ACC112 (cell line): ENCODE results near the gene MAN1B1.

Experiments
- H2AFZ ChIP-seq: fragments of 200-600 bp; sonication (generic); one replicate; pipeline ENCODE4 v1.6.0; 2017; ENCODE audit warnings: antibody characterized with exemption, low read length; ENCODE audit not compliant: unreplicated experiment
- H3K27ac ChIP-seq: fragments of 200-600 bp; sonication (generic); 2 replicates; pipeline ENCODE4 v1.5.1; 2014; ENCODE audit warnings: low read depth, mild to moderate bottlenecking, antibody characterized with exemption, low read length, moderate library complexity
- H3K27me3 ChIP-seq: fragments of 200-600 bp; sonication (generic); 2 replicates; pipeline ENCODE4 v1.6.1; 2014; ENCODE audit warnings: mild to moderate bottlenecking, antibody characterized with exemption, low read length, moderate library complexity, mixed read lengths; ENCODE audit not compliant: insufficient read depth
- H3K36me3 ChIP-seq: fragments of 200-600 bp; sonication (generic); 2 replicates; pipeline ENCODE4 v1.6.1; 2016; ENCODE audit warnings: mild to moderate bottlenecking, antibody characterized with exemption, low read length, moderate library complexity, mixed read lengths; ENCODE audit not compliant: insufficient read depth
- H3K4me1 ChIP-seq: fragments of 200-600 bp; sonication (generic); one replicate; pipeline ENCODE4 v1.6.1; 2016; ENCODE audit warnings: low read length, mixed read lengths; ENCODE audit not compliant: insufficient read depth, unreplicated experiment, control insufficient read depth
- H3K4me3 ChIP-seq: fragments of 200-600 bp; sonication (generic); 2 replicates; pipeline ENCODE4 v1.5.1; 2014; ENCODE audit warnings: mild to moderate bottlenecking, low read depth, low read length
- H3K79me2 ChIP-seq: fragments of 200-600 bp; sonication (generic); one replicate; pipeline ENCODE4 v1.6.0; 2016; ENCODE audit warnings: low read length; ENCODE audit not compliant: control insufficient read depth, unreplicated experiment, insufficient read depth

MAN1B1 gene

DNA sequence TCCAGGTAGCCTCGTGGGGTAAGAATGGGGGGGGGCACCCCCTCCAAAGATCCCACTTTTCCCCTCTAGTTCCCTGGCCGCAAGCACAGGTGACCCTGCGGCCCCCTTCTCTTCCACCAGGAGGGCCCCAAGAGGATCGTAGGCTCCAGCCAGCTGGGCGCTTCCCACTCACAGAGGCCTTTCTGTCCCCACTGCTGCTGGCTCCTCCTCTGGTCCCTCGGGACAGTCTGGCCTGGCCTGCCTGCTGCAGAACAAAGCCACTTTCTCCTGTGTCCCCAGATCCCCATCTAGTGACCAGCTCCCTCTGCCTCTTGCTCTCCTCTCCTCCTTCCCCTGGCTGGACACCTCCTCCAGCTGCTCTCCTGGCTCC, 15.9 kb upstream of the MAN1B1 start:
- H3K27ac ChIP-seq = no peak overlapping the region
- H3K27me3 ChIP-seq = no peaks in the 10 kb centered on the region
- no peaks in the 10 kb centered on the region for H3K36me3 ChIP-seq
- peak overlapping the region; percentile 67 for H2AFZ ChIP-seq
- no peaks in the 10 kb centered on the region for H3K4me1 ChIP-seq
- no peaks in the 10 kb centered on the region for H3K79me2 ChIP-seq
- peak overlapping the region; percentile 79 for H3K4me3 ChIP-seq

DNA sequence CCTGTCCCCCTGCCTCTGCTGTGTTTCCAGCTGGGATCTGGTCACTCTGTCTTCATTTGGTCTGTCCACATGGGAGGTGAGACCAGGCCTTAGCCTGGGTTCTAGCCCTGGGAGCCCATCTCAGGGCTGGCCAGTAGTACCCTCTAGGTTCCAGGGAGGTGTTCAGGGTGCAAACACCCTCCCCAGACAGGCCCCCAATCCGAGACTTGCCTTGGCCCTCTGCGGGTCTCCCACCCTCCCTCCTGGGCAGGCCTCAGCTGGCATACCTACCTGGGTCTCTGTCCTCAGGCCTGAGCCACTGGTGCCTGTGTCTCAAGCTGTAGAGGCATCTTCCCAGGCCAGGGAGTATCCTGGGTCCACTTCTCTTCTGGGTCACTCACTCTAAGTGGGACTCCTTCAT, 15.5 kb upstream of the MAN1B1 start:
- no peaks in the 10 kb centered on the region for H3K27me3 ChIP-seq
- H3K4me1 ChIP-seq = no peaks in the 10 kb centered on the region
- H3K4me3 ChIP-seq = peak overlapping the region; percentile 79
- H3K79me2 ChIP-seq = no peaks in the 10 kb centered on the region
- H3K27ac ChIP-seq = no peak overlapping the region
- H2AFZ ChIP-seq = no peak overlapping the region
- H3K36me3 ChIP-seq = no peaks in the 10 kb centered on the region

DNA sequence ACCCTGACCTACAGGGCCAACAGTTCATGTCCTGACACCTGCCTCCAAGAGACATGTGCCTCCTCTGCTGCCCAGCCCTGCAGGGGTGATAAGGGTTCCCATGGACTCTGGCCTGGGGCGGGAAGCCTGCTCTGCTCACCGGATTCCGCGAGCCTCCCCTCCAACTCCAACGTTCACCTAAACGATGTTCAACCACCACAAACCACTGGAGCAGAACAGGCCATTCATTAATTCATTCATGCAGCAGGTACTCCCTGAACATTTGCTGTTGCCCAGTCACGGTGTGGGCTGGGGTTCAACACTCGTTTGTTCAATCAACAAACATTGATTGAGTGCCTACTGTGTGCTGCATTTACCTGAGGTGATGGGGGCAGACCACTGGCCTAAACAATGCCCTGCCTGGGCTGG, 12.8 kb upstream of the MAN1B1 start:
- Histone ChIP-seq H3K27me3 (no peaks in the 10 kb centered on the region), H3K4me3 (no peak overlapping the region), H3K4me1 (peaks cover 4% of the 10 kb centered on the region), H3K79me2 (peaks cover 10% of the 10 kb centered on the region), H2AFZ (no peak overlapping the region), H3K36me3 (peaks cover 2% of the 10 kb centered on the region; the same call in 1 of the 2 replicates), H3K27ac (no peak overlapping the region)

DNA sequence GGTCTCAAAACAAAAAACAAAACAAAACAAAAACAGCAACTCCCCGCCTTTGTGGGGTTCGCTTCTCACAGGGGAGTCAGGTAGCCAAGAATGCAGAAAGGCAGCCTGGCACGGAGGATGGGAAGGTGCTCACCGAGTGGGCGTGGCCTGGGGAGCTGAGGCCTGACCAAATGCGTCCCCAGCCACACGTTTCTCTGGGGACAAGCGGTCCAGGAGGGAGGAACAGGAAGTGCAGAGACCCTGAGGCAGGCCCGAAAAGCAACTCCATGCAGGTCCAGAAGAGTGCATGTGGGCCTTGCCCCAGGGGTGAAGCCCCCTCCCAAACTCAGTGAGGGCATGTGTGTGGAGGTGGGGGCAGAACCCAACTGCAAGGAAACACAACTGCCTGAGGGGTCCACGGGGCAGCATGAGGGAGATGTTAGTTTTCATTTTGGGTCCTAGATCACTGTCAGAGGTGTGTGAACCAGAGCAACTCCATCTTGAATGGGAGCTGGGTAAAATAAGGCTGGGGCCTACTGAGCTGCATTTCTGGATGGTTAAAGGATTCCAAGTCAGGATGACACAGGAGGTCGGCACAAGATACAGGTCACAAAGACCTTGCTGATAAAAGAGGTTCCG, 12.0 kb upstream of the MAN1B1 start:
- peaks cover 5% of the 10 kb centered on the region; the same call in 1 of the 2 replicates for H3K36me3 ChIP-seq
- H3K4me3 ChIP-seq = no peak overlapping the region

DNA sequence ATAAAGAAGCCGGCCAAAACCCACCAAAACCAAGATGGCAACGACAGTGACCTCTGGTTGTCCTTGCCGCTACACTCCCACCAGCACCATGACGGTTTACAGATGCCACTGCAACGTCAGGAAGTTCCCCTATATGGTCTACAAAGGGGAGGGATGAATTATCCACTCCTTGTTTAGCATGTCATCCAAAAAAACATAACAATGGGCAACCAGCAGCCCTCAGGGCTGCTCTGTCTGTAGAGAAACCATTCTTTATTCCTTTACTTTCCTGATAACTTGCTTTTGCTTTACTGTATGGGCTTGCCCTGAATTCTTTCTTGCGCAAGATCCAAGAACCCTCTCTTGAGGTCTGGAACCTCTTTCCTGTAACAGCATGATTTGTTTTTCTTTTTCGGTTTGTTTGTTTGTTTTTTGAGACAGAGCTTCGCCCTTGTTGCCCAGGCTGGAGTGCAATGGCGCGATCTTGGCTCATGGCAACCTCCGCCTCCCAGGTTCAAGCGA, 11.5 kb upstream of the MAN1B1 start:
- H3K27me3 ChIP-seq = no peaks in the 10 kb centered on the region
- H3K27ac ChIP-seq = no peak overlapping the region
- H3K36me3 ChIP-seq = peaks cover 5% of the 10 kb centered on the region; the same call in 1 of the 2 replicates
- H3K4me1 ChIP-seq = peaks cover 4% of the 10 kb centered on the region
- H2AFZ ChIP-seq = no peak overlapping the region
- H3K4me3 ChIP-seq = no peak overlapping the region
- peaks cover 18% of the 10 kb centered on the region for H3K79me2 ChIP-seq

More for the DNA sequence above, 12.0 kb upstream of the MAN1B1 start:
- Histone ChIP-seq H3K27ac (no peak overlapping the region), H3K79me2 (peaks cover 18% of the 10 kb centered on the region), H3K4me1 (peaks cover 4% of the 10 kb centered on the region), H3K27me3 (no peaks in the 10 kb centered on the region), H2AFZ (no peak overlapping the region)

DNA sequence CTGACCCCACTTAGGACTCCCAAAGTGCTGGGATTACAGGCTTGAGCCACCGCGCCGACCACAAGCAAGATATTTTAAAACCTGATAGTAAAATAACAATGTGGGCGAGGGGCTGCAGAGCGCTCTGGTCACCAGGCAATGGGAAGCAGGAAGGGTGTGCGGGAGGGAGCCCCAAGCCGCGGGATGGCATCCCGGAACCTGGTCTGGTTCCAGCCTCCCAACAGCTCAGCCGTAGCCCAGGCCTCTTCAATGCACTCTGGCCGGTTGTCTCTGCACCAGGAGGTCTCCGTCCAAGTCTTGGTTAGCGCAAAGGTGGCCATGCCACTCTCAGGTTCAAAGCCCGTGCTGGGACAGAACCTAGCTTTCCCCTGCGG, 10.2 kb upstream of the MAN1B1 start:
- H3K27ac ChIP-seq = no peak overlapping the region
- H3K4me3 ChIP-seq = peak overlapping the region; percentile 70

DNA sequence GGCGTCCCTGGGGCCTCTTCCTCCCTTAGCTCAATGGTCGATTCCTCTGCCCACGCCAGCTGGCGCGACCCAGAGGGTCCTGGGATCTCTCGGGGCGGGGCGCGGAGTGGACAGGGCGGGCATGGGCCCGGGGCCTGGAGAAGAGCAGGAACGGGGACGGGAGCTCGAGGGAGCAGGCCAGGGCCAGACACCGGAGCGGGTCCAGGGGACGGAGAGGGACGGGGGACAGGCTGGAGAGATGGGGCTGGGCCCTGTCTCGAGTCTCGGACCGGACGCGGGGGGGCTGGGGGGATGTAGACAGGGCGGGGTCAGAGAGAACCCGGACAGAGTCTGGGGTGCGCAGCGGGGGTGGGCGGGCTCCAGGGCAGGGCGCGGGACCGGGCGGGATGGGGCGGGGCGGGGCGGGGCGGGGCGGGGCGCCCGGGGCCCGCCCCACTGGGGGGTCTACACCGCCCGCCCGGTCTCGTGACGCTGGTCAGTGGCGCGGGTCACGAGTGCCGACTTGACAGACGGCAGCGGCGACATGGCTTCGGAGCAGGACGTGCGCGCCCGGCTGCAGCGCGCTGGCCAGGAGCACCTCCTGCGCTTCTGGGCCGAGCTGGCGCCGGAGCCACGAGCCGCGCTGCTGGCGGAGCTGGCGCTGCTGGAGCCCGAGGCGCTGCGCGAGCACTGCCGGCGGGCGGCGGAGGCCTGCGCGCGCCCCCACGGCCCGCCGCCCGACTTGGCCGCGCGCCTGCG, 9.6 kb upstream of the MAN1B1 start, which contains the start of gene UAP1L1:
Gene UAP1L1, plus strand, starts transcription at position 508 of the 738 bp plus-strand sequence. Its CDS starts 16 bp downstream, at position 524.
- Histone ChIP-seq H3K36me3 (peaks cover 10% of the 10 kb centered on the region; the same call in 1 of the 2 replicates), H3K79me2 (peaks cover 18% of the 10 kb centered on the region), H3K4me1 (peaks cover 5% of the 10 kb centered on the region), H2AFZ (peak within 1 kb of the TSS; percentile 85), H3K27me3 (no peaks in the 10 kb centered on the region), H3K27ac (no peak within 1 kb of the TSS), H3K4me3 (peak within 1 kb of the TSS; percentile 93)

More for the DNA sequence above, 10.2 kb upstream of the MAN1B1 start:
- Histone ChIP-seq H3K79me2 (peaks cover 18% of the 10 kb centered on the region), H3K27me3 (no peaks in the 10 kb centered on the region), H2AFZ (peak overlapping the region; percentile 85), H3K36me3 (peaks cover 6% of the 10 kb centered on the region; the same call in 1 of the 2 replicates), H3K4me1 (peaks cover 4% of the 10 kb centered on the region)

DNA sequence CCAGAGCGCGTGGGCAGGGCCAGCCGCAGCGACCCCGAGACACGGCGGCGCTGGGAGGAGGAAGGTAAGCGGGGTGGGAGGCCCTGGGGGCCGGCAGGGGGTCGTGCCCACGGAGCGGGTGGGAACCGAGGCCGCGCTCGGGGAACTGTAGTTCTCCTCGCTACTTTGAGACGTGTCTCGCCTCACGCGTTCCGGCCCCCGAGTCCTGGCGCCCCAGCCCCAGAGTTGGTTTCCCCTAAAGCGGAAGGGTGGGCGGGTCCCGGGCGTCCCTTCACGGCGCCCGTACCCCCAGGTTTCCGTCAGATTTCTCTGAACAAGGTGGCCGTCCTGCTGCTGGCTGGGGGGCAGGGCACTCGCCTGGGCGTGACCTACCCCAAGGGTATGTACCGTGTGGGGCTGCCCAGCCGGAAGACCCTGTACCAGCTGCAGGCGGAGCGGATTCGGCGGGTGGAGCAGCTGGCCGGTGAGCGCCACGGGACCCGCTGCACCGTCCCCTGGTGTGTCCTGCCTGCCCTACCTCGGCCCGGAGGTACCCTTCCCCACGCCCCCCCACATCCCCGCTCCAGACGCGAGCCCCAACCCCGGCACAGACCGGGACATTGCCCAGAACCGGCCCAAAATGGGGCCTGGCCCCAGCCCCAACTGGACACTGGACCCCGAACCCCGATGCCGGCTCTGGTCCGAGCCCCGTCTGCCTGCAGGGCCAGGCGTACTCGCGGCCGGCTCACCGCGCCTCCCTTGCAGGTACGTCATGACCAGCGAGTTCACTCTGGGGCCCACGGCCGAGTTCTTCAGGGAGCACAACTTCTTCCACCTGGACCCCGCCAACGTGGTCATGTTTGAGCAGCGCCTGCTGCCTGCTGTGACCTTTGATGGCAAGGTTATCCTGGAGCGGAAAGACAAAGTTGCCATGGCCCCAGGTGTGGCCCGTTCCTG, 8.8 kb upstream of the MAN1B1 start:
- no peaks in the 10 kb centered on the region for H3K27me3 ChIP-seq
- H3K4me1 ChIP-seq = peaks cover 14% of the 10 kb centered on the region
- no peak overlapping the region for H3K27ac ChIP-seq
- peak overlapping the region; percentile 85 for H2AFZ ChIP-seq
- peaks cover 18% of the 10 kb centered on the region for H3K79me2 ChIP-seq
- peaks cover 10% of the 10 kb centered on the region; the same call in 1 of the 2 replicates for H3K36me3 ChIP-seq
- peak overlapping the region; percentile 93 for H3K4me3 ChIP-seq

DNA sequence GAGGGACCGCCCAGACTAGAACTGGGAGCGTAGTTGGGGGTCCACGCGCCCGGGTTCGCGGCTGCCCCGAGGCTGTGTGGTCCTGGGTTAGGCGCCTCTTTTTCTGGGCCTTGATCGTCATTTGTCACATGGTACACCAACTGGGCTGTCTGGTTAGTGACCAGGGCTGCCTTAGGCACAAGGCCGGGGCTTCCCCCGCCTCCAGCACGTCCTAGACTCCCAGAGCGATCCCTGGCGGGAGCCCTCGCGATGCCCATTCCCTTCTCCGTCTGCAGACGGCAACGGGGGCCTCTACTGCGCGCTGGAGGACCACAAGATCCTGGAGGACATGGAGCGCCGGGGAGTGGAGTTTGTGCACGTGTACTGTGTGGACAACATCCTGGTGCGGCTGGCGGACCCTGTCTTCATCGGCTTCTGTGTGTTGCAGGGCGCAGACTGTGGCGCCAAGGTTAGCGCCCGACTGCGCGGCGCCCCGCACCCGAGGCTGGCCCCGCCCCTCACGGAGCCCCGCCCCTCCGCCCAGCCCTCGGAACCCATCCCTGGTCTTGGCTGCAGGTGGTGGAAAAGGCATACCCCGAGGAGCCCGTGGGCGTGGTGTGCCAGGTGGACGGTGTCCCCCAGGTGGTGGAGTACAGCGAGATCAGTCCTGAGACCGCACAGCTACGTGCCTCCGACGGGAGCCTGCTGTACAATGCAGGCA, 7.9 kb upstream of the MAN1B1 start:
- H3K79me2 ChIP-seq = peaks cover 18% of the 10 kb centered on the region
- peaks cover 10% of the 10 kb centered on the region; the same call in 1 of the 2 replicates for H3K36me3 ChIP-seq
- peak overlapping the region; percentile 93 for H3K4me3 ChIP-seq
- no peak overlapping the region for H3K27ac ChIP-seq
- H3K4me1 ChIP-seq = peaks cover 21% of the 10 kb centered on the region
- H3K27me3 ChIP-seq = no peaks in the 10 kb centered on the region
- H2AFZ ChIP-seq = no peak overlapping the region
